IMR-90 (cell line): Measurements from ENCODE around the gene ELOB.

Experiments used
- MAFK ChIP-seq: IDR thresholded peaks from 2 replicates; pipeline ENCODE4 v1.6.1; 2012; ENCODE audit warnings: low read depth, low read length, improper control_type of control experiment
- POLR2A ChIP-seq: IDR thresholded peaks from 2 replicates; pipeline ENCODE4 v1.6.1; 2012; ENCODE audit warnings: mild to moderate bottlenecking, low read depth, low read length
- TF ChIP-seq, protein P1 (sequence below): conservative IDR thresholded peaks from 2 replicates; pipeline ENCODE4 v1.5.1; 2012; ENCODE audit warnings: mild to moderate bottlenecking, low read depth, low read length, improper control_type of control experiment

DNA sequence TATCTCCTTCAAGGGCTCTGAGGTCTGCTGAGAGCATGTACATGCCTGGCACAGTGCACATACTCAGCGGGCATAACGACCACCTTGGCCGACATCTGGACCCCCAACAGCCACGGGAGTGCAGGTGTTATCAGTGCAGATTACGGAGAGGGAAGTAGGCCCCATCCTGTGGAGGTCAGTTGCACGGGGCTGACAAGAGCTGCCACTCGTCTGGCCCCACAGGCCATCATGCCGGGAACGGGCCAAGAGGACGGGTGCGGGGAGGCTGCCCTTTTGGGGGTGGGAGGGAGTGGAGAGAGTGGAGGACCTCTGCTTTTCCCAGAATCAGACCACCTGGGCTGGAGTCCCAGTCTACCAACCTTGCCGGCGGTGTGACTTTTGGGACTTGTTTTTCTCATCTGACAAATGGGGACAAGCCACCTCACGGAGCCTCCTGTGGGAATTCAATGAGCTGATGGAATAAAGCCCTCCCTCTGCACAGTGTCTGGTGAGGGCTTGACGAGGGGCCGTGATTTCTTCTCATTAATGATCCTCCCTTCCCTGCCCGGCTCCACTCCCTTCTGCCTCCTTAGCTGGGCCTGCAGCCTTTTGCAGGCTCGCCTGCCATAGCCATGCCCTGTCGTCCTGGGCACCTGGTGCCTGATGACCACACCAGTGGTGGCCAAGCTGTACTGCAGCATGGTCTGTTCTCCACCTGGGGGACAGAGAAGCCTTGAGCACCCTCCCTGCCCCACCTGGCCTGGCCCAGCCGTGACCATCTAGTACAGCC lies 5.7 kb upstream of the ELOB start:
- TF ChIP-seq MAFK, result no peak
- TF ChIP-seq, protein P1, sequence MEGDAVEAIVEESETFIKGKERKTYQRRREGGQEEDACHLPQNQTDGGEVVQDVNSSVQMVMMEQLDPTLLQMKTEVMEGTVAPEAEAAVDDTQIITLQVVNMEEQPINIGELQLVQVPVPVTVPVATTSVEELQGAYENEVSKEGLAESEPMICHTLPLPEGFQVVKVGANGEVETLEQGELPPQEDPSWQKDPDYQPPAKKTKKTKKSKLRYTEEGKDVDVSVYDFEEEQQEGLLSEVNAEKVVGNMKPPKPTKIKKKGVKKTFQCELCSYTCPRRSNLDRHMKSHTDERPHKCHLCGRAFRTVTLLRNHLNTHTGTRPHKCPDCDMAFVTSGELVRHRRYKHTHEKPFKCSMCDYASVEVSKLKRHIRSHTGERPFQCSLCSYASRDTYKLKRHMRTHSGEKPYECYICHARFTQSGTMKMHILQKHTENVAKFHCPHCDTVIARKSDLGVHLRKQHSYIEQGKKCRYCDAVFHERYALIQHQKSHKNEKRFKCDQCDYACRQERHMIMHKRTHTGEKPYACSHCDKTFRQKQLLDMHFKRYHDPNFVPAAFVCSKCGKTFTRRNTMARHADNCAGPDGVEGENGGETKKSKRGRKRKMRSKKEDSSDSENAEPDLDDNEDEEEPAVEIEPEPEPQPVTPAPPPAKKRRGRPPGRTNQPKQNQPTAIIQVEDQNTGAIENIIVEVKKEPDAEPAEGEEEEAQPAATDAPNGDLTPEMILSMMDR, result no peak
- no peak for TF ChIP-seq POLR2A
